Stimulated activated naive CD4-positive, alpha-beta T cell treated with Interleukin-2 at 50 U/mL for 16 hours (primary cell): Measurements from ENCODE around the gene LRP8.

ENCODE experiments used
- DNase-seq: peaks from one replicate; lab custom pipeline; 2025; lab: John Stamatoyannopoulos, UW

LRP8 gene

GRCh38 chr1:53281133-53281532 lies 46.7 kb downstream of the LRP8 start:
- DNase-seq: no peak

GRCh38 chr1:53280496-53280895 lies 47.4 kb downstream of the LRP8 start:
- DNase-seq: no peak

- no peak for DNase-seq
These were observed 48.3 kb downstream of the LRP8 start for GRCh38 chr1:53279296-53280200.

- peak; percentile 54 for DNase-seq
These were observed 49.6 kb downstream of the LRP8 start for GRCh38 chr1:53278298-53278725.

- no peak for DNase-seq
These were observed 50.5 kb downstream of the LRP8 start for GRCh38 chr1:53277326-53277725.

GRCh38 chr1:53276902-53277281 lies 51.0 kb downstream of the LRP8 start:
- no peak for DNase-seq

- no peak for DNase-seq
These were observed 51.5 kb downstream of the LRP8 start for GRCh38 chr1:53276153-53276901.

- DNase-seq: no peak
These were observed 52.3 kb downstream of the LRP8 start for GRCh38 chr1:53275566-53275965.

- DNase-seq: no peak
These were observed 53.2 kb downstream of the LRP8 start for GRCh38 chr1:53274541-53275185.

- no peak for DNase-seq
These were observed 53.8 kb downstream of the LRP8 start for GRCh38 chr1:53274026-53274425.

- no peak for DNase-seq
These were observed 54.3 kb downstream of the LRP8 start for GRCh38 chr1:53273526-53273925.

GRCh38 chr1:53272349-53272748 lies 55.5 kb downstream of the LRP8 start:
- DNase-seq: no peak

GRCh38 chr1:53271446-53272090 lies 56.3 kb downstream of the LRP8 start:
- no peak for DNase-seq

- no peak for DNase-seq
These were observed 57.0 kb downstream of the LRP8 start for GRCh38 chr1:53270873-53271272.

GRCh38 chr1:53270107-53270506 lies 57.8 kb downstream of the LRP8 start:
- DNase-seq: no peak

GRCh38 chr1:53267761-53268160 lies 60.1 kb downstream of the LRP8 start:
- DNase-seq: no peak

GRCh38 chr1:53266038-53266437 lies 61.8 kb downstream of the LRP8 start:
- no peak for DNase-seq

GRCh38 chr1:53265581-53265980 lies 62.3 kb downstream of the LRP8 start:
- DNase-seq: no peak

- no peak for DNase-seq
These were observed 63.8 kb downstream of the LRP8 start for GRCh38 chr1:53264048-53264447.

- no peak for DNase-seq
These were observed 65.9 kb downstream of the LRP8 start for GRCh38 chr1:53262000-53262399.

GRCh38 chr1:53260631-53261247 lies 67.1 kb downstream of the LRP8 start:
- no peak for DNase-seq

- DNase-seq: no peak
These were observed 67.9 kb downstream of the LRP8 start for GRCh38 chr1:53259932-53260331.
